HG02588 (cell line): ENCODE measurements around the gene DNAJB8.

Experiments
- ATAC-seq: cut with Tn5 transposase; IDR thresholded peaks from one replicate; pipeline ENCODE4 v1.9.1; 2021; ENCODE audit warnings: mild to moderate bottlenecking, moderate library complexity; ENCODE audit not compliant: unreplicated experiment

The DNAJB8 gene

DNA sequence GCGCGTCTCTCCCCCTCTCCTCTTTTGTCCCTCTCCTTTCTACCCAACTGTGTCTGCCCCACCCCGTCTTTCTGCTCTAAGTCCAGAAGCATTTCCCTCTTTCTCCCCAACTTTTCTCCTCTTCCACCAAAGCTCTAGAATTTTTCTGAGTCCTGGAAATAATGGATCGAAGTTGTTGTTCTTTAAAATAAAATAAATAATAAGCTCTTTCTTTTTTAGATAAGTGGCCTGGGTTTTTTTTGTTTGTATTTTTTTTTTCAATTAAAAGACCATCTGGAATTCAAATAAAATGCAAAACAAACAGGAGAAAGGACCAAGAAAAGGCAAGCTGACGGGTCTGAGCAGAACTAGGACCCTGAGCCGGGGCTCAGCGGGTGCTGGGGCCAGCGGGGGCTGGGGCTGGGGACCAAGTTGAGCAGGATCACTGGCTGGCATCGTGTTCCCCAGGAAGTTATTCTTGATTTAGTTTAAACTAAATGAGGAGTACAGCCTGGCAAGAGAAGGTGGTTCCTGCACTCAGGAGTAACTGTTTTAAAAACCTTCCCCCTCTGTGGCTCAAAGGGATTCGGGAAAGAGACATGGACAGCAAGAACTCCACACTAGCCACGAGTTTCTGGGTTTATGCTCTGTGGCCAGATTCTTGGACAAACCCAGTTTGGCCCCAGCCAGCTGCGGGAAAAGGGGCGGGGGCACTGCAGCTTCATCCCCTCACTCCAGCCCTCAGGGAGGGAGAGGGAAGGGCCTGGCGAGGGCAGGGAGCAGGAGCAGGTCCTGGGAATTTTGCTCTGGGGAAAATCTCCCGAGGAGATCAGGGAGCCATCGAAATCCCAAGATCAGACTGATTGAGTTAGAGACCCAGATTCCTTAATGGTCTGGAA is 18.0 kb upstream of the DNAJB8 start:
- no peak for ATAC-seq

DNA sequence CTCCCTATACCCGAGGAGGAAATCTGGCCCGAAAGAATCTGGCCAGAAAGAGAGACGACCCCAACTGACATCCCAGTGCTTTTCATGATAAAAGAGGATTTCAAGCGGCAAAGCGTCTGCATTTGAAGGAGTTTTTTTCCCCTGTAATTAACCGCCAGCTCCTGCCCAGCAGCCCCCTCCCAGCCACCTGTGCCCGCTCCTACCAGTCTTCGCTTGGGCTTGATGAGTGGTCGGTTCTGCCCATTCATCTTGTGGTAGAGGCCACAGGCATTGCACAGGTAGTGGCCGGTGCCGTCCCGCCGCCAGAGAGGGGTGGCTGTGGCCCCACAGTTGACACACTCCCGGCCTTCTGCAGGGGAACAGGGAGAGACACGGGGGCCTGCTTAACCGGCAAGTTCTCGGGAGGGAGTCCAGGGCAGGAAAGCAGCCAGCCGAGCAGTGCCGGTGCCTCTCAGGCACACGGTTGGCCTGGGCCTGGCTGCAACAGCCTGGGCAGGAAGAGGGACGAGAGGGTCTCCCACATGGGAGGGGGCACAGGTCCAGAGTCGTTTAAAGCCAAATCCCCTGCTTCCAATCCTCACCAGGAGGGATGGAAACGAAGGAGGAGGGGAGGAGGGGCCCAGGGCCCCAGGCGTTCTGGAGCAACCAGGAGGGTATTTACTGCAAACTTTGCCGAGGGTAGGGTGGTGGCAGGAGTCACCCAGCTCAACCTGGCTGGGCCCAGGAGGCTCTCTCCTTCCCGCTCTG is 17.1 kb upstream of the DNAJB8 start:
- no peak for ATAC-seq

DNA sequence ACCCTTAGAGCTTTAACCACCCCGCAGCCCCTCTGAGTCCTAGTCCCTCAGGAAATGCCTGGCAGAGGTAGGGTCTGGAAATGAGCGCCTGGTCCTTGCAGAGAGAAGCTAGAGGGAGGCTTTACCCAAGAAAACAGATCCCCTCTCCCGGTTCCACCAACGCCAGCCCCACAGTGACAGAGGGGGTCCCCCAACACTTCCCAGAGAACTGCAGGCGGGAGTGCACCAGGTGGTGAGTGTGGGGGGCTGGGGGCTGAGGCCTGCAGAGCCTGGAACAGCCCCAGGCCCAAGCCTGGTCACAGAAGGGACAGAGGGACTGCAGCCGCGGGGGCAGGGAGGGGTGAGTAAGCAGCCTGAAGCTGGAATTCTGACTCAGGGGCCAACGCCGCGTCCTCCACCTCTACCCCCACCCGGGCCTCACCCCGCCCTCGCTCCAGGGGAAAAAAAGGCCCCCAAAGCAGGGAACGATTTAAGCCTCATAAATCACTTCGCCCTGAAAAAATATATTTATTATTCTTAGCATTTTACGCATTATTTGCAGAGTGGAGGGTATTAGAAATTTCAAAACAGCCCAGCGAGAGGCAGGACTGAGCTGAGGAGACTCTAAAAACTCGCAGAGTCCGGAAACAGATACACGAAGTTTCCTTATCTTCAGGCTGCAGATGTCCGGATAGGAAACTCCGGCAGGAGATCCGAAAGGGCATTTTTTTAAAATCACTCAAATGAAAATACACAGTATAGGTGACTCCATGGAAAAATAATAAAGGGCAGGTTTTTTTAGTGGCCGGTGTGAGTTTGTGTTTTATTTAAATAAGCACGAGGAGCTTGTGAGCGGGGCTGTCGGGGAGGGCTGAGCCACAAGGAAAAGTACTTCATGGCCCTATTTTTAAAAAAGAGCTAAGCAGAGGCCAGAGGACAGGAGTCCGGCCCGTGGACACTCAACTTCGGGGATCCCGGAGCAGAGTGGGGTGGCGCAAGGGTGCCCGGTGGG is 16.3 kb upstream of the DNAJB8 start:
- ATAC-seq = no peak

DNA sequence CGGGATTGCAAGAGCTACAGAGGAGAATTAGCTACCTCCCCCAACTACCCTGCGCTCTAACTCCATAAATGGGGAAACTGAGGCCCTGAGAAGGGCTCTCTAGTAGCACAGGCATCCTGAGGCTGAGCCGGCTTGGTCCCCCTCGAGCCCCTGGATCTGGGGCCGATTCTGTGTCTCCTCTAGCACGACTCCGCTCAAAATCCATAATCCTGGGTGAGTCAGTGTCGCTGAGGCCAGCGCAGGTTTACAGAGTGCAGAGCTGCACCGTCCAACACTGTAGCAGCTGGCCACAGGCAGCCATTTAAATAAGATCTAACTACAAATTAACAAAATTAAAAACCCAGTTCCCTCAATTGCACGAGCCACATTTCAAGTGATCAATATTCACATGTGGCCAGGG is 15.5 kb upstream of the DNAJB8 start:
- ATAC-seq = no peak

DNA sequence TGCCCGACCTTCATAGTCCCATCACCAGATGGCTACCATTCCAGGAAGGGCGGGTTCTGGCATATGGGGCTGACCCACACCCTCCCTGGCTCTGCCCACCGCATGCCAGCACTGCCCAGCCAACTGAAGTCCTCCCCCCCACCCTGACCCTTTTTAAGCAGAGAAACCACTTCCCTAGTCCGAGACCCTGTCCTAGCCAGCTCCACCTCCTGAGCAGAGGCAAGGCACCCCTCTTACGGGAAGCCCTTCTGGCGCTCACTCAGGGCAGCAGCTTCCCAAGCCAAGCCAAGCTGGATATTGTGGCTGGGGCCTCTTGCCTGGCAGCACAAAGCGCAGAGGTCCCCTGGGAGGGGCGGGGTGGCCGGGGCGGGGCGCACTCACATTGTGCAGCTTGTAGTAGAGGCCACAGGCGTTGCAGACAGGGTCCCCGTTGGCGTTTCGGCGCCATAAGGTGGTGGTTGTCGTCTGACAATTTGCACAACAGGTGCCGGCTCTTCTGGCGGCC is 14.8 kb upstream of the DNAJB8 start:
- ATAC-seq = no peak

DNA sequence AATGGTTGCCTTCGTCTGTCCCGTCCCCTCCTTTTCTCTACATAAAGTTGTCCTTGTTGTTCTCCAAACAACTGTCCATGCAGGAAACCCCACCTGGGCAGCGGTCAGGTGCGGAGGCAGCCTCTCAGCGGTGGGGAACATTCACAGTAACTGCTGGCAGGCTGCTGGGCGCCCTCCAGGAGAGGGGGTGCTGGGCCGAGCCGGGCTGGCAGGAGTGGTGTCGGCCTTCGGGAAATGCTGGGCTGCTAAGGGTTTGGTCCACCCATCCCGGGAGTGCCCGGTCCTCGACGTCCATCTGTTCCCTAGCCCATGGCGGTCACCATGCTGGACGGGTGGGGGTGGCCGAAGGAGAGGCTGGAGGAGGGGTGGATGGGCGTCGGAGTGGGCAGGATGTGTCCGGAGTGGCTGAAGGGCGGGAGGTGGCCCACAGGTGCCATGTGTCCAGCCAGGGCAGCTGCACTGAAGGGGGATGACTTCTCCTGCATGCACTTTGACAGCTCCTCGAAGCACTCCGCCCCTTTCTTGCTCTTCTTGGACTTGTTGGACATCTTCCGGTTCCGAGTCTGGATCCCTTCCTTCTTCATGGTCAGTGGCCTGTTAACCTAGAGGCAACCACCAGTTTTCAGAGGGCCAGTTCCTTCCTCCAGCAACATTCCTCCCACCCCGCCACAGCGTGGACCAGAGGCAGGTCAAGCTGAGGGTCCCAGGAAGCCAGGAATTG is 14.2 kb upstream of the DNAJB8 start:
- no peak for ATAC-seq

DNA sequence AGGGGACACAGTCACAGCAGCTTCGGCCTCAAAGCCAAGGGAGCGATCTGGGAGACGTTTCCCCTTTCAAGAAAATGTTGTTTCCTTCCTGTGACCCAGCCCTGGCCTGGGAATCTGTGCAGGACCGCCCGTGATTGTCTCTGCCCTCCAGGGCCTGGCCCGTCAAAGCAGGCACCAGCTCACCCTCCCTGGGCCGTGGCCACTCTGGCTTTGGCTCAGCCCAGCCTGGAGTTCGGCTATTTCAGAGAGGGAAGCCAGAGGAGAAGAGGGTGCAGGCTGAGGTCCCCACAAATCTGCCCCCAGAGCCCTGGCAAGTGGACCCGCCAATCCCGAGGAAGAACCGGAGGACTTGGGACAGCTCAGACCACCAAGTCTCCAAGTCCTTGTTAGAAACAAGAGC is 13.6 kb upstream of the DNAJB8 start:
- no peak for ATAC-seq

DNA sequence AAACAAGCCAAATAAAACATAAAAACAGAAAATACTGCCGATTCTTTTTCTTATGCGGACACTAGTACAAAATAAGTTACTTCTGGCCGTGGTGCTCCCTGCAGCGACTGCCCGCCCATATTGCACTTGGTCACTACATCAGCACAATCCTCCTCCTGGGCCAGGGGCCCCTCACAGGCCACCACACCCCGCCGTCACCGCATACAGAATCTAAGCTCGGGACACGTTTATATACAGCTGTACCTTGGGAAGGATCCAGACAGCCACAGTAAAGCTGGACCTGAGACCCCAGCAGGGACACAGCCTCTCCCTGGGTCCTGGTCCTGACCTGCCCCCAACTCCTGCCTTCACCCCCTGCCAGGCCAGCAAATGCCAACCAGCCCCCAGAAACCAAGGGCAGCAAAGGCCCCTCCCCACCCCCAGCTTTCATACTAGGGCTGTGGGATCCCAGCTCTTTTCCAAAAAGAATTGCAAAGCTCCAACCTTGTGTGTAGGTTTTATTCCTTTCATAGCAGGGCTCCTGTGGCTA is 12.9 kb upstream of the DNAJB8 start:
- no peak for ATAC-seq

DNA sequence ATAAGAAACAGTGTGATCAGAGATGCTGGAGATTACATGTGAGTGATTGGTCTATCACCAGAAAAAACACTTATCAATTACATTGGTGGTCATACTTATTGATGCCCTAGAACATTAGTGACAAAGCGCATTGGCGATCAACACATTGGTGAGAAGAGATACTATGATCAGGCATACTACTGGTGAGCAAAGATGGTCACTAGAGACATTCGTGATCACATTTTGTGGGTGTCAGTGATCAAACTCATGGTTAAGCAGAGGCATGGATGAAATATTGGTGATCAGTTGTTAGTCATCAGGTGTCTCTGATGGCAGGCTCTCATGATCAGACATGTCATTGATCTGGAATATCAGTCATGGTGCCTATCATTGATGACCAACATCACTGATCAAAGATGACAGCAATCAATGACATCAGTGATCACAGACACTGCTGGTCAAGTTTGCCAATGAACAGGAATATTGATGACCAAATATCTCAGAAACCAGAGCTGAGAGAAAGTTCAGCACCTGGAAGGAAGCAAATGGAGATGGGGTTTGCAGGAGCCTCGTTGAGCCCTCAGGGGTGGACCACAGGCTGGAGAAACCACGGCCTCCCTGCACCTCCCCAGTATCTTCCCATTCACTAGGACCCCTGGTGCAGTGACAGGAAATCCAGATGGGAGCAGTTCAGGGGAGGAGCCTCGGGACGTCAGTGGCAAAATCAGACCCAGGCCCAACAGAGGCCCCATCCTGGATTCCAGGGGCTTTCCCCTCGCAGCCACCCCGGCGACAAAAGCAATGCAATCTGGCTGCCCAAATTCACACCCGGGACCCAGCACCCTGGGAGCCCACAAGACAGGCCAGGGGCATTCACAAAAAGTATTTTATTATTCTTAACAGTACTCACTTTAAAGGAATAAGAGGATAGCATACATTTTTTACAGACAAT is 12.2 kb upstream of the DNAJB8 start:
- ATAC-seq = no peak

DNA sequence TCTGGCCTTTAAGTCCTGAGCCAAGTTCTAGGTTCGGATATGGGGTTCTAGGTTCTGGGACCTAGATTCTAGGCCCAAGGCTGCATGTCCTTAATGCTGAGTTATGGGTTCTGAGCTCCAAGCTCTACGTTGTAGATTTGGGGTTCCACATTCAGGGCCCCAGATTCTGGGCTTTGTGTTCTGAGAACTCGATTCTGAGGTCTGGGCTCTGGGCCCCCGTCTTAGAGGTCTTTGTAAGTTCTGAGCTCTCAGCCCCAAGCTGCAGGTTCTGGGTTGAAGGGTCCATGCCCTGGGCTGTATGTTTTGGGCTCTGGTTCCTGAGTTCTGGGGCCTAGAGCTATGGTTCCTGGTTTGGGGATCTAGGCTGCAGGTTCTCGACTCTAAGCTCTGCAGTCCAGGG is 10.0 kb upstream of the DNAJB8 start:
- ATAC-seq = no peak

DNA sequence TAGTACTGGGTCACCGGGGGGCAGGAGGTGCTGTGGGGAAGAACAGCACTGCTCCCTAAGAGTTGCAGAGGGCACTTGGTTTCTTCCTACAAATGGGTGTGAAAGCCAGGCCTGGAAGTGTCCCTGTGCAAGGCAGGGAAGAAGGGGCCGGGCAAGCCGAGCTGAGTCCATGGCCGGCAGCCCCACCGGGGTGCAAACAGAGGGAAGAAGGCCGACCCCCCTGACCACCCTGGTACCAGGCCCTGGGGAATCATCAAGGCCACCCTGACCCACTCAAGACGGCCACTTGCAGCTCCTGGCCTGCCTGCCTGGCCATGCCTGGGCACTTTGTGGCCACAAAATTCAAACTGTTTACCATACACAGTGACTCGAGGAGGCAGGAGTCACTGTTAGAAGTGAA is 8.7 kb upstream of the DNAJB8 start:
- no peak for ATAC-seq

DNA sequence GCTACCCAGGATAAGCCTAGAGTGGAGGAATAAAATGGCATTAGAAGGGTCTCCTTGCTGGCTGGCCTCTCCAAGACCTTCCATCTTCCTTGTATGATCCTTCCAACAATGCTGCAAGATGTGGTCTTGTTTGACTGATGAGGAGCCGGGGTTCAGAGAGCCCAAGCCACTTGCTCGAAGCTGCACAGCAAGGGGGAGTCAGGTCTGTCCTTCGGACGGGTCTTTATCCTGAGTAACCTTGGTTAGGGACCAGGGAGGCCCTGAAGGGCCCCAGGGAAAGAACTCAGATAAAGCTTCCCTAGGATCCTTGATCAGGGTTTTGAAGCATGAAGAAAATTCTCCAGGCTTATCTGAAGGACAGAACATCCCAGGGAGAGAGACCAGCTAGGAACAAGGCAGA is 7.0 kb upstream of the DNAJB8 start:
- ATAC-seq = no peak

DNA sequence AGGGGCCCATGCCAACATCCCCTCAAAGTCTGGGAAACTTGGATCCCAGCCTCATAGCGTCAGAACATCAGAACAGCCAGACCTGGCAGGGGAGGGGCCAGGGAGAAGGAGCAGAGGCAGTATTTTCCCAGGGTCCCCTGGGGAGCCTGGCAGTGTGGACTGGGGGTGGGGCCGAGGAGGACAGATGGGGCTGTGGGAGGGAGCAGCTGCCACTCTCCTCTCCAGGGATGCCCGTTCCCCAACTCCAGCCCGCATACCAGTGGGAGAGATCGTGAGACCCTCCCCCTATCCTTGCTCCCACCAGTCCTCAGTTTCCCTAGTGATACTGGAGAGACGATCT is 6.5 kb upstream of the DNAJB8 start:
- ATAC-seq = no peak

DNA sequence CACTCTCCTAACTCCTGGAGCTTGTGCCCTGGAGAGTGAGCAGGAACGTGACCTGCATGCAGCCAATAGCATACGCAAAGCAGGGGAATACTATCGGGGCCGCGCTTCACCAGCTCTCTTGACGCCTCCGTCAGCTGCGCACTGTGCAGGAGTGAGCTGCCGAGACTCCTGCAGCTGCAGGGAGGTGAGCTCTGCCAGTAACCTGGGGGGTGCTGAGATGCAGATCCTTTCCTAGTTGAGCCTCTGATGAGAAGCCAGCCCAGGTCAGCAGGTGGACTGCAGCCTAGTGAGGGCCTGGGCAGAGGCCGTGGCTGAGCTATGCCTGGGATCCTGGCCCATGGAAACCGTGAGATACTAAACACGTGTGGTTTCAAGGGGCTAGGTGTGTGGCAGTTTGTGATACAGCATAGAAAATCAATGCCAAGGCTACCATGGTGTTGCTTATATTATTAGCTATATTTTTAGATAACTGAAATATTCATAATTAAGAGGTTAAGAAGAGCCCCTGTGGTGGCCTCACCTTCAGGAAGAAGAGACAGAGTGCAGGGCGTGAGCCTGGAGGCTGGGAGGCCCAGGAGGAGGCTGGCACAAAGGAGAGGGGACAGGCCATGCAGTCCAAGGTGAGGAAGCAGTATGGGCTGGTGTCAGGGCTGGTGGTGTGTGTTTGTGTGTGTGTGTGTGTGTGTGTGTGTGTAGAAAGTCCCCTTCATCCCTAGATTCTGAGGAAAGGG is 5.9 kb upstream of the DNAJB8 start:
- no peak for ATAC-seq

DNA sequence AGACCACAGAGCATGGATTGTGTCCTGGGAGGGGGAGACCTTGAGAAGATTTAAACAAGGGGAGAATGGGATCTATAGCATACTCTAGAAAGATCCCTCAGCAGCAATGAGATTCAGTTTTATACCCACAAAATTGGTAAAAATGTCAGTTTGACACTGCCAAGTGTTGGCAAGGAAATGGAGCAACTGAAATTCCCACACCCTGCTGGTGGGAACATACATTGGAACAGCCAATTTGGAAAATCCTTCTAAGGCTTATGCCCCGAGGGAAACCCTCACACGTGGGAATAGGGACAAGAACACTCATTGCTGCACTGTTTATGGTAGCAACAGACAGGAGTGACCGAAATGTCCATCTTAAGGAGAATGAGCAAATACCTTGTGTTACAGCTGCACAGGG is 5.0 kb upstream of the DNAJB8 start:
- no peak for ATAC-seq

DNA sequence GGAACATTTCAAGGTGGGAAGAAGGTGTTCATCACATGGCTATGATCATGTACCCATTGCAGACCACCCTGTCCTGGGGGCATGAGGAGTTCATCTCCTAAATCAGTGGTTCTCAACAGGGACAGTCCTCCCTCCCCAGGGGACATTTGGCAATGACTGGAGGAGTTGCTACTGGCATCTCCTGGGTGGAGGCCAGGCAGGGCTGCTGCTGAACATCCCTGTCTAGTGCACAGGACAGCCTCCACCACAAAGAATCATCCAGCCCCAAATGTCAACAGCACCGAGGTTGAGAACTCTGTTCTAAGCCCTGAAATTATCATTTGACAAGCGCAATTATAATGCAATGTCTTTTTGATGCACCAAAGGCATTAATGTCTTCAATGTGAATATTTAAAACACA is 4.4 kb upstream of the DNAJB8 start:
- no peak for ATAC-seq

DNA sequence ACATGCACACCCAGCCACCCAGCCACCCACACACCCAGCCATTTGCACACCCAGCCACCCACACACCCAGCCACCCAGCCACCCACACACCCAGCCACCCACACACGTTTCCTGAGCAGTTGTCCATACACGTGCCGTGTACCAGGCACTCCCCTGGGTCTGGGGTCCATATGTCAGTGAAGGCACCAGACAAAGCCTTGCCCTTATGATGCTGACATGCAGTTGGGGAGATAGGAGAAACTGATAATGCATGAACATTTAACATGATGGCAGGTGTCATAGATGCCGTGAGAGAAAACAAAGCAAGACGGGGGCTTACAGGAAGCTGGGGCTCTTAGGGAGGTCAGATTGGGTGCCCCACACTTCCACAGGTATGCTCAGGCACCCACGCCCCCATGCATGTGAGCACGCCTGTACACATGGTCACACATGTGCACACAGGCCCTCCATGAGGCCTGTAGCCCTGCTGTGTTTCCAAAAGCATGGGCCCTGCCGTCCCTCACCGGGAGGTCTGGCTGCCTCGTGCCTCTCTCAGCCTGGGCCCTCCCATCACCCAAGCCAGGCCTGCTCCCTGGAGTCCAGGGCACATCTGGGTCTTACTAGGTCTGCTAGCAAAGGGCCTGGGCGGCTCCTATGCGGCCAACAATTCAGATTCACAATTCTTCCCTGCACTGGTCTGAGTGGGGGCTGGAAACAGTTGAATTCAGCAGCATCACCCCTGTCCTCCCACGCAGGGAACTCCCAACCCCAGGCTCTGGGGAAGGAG is 3.6 kb upstream of the DNAJB8 start:
- no peak for ATAC-seq

DNA sequence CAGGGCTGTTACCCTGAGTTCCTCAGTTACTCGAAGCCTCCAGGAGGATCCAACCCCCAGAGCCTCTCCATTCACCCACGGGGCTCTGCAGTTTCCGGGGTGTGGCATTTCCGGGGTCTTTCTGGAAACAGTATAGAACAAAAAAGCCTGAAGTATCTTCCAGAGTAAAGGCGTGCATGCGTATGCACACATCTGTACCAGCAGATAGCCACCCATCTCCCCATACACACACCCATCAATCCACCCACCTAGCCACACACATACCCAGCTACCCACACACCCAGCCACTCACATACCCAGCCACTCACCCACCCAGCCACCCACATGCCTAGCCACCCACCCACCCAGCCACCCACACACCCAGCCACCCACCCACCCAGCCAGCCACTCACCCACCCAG is 2.9 kb upstream of the DNAJB8 start:
- ATAC-seq = no peak
